ENCODE results near the gene RFX6. TPM values are rescaled to one million over a fixed set of nuclear protein-coding genes. Genes with fewer than 3 reads are reported as not detected.
A peak's percentile ranks its signal among the peaks of the same experiment; 100 is the strongest.

The RFX6 gene, protein sequence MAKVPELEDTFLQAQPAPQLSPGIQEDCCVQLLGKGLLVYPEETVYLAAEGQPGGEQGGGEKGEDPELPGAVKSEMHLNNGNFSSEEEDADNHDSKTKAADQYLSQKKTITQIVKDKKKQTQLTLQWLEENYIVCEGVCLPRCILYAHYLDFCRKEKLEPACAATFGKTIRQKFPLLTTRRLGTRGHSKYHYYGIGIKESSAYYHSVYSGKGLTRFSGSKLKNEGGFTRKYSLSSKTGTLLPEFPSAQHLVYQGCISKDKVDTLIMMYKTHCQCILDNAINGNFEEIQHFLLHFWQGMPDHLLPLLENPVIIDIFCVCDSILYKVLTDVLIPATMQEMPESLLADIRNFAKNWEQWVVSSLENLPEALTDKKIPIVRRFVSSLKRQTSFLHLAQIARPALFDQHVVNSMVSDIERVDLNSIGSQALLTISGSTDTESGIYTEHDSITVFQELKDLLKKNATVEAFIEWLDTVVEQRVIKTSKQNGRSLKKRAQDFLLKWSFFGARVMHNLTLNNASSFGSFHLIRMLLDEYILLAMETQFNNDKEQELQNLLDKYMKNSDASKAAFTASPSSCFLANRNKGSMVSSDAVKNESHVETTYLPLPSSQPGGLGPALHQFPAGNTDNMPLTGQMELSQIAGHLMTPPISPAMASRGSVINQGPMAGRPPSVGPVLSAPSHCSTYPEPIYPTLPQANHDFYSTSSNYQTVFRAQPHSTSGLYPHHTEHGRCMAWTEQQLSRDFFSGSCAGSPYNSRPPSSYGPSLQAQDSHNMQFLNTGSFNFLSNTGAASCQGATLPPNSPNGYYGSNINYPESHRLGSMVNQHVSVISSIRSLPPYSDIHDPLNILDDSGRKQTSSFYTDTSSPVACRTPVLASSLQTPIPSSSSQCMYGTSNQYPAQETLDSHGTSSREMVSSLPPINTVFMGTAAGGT
- 1.3 and 1.5 TPM in 2 replicates for total RNA-seq (2022)
- percentile 43 among the genes with signal in this experiment for Bru-seq, nascent RNA
- percentile 43 among the genes with signal in this experiment for BruChase-seq, experiment 1, labeled RNA remaining after a 2-hour chase
- percentile 39 among the genes with signal in this experiment for BruChase-seq, experiment 2, labeled RNA remaining after a 6-hour chase
- long read RNA-seq, partial matches to known transcripts, result 2 of 5 reads
- long read RNA-seq, other reads (novel, unspliced or antisense), result 3 of 5 reads

DNA sequence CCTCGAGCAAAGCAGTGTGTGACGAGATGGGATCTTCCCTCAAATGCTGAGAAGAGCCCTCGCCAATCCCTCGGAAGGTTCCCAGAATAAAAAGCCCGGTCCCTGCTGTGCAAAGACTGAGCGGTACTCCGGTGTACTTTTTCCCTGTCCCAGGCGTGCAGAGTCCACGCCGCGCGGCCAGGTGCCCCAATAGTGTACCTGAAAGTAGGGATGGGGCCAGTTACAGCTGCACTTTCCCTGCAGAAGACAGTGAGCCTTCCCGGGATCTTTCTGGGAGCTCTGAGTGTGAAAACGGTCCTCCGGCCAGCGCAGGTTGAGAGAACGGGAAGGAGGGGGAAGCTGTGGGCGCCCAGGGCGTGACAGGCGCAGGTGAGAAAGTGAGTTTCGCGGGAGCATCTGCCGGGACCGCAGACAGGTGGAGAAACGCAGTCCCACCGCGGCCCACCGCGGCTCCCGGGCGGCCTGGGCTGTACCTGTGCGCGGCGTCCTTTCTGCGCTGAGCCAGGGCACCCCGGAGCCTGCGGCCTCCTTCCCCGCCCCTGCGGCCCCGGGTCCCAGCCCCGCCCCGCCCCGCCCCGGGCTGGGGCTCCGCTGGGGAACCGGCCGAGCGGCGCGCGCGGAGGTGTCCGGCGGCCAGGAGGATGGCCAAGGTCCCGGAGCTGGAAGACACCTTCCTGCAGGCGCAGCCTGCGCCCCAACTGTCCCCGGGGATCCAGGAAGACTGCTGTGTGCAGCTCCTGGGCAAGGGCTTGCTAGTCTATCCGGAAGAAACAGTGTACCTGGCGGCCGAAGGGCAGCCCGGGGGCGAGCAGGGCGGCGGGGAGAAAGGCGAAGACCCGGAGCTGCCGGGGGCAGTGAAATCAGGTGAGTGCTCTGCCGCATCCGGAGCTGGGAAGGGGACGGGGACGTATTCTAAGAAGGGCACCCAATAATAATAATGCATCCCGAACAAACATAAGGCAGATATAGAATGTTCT is at the start of gene RFX6:
RFX6 (plus strand) TSS at position 608 of the 977 bp plus-strand sequence; CDS start at position 642, 34 bp downstream.
- peaks cover 4% of the 10 kb centered on the region; the same call in 1 of the 2 replicates for H3K4me1 ChIP-seq
- CTCF ChIA-PET, result no interaction called here
- H3K27me3 ChIP-seq (replicated peaks; ENCODE audit: control insufficient read depth, insufficient read depth, low read length), result peaks cover 1% of the 10 kb centered on the region
- peak within 1 kb of the TSS; percentile 53 for H3K4me3 ChIP-seq (ENCODE audit: low read depth, low read length)
- DNase-seq, result peak; percentile 38 to 51
- no peaks in the 10 kb centered on the region for H3K9me3 ChIP-seq
- intact Hi-C loops (cut with micrococcal nuclease; ENCODE audit: unreplicated experiment), result loop anchor here (1.0 kb wide), 1 partner anchor 92 kb away; no protein-coding TSS in a partner anchor
- TF ChIP-seq, protein P1, sequence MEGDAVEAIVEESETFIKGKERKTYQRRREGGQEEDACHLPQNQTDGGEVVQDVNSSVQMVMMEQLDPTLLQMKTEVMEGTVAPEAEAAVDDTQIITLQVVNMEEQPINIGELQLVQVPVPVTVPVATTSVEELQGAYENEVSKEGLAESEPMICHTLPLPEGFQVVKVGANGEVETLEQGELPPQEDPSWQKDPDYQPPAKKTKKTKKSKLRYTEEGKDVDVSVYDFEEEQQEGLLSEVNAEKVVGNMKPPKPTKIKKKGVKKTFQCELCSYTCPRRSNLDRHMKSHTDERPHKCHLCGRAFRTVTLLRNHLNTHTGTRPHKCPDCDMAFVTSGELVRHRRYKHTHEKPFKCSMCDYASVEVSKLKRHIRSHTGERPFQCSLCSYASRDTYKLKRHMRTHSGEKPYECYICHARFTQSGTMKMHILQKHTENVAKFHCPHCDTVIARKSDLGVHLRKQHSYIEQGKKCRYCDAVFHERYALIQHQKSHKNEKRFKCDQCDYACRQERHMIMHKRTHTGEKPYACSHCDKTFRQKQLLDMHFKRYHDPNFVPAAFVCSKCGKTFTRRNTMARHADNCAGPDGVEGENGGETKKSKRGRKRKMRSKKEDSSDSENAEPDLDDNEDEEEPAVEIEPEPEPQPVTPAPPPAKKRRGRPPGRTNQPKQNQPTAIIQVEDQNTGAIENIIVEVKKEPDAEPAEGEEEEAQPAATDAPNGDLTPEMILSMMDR (IDR thresholded peaks at IDR 0.05; ENCODE audit: insufficient read depth in 1 of 2, low read depth in 1 of 2, low read length in 1 of 2, severe bottlenecking in 1 of 2, unreplicated experiment in 1 of 2), result no peak
- H3K4me3 Mint-ChIP-seq (ENCODE audit: unreplicated experiment), result peak within 1 kb of the TSS; percentile 88
- H3K36me3 ChIP-seq (ENCODE audit: control insufficient read depth, insufficient read depth, low read length), result no peaks in the 10 kb centered on the region
- no peaks in the 10 kb centered on the region for H3K4me1 Mint-ChIP-seq (ENCODE audit: low read depth, unreplicated experiment)
- H3K27me3 Mint-ChIP-seq (ENCODE audit: insufficient read depth, unreplicated experiment), result peaks cover 3% of the 10 kb centered on the region
- H3K27ac Mint-ChIP-seq (ENCODE audit: unreplicated experiment), result no peak within 1 kb of the TSS
- POLR2A ChIA-PET, result no interaction called here
- no peaks in the 10 kb centered on the region for H3K36me3 Mint-ChIP-seq (ENCODE audit: insufficient read depth, unreplicated experiment)
- BruUV-seq (replicated peaks), result no TSS peak
- no peaks in the 10 kb centered on the region for H3K9me3 Mint-ChIP-seq (ENCODE audit: unreplicated experiment)

DNA sequence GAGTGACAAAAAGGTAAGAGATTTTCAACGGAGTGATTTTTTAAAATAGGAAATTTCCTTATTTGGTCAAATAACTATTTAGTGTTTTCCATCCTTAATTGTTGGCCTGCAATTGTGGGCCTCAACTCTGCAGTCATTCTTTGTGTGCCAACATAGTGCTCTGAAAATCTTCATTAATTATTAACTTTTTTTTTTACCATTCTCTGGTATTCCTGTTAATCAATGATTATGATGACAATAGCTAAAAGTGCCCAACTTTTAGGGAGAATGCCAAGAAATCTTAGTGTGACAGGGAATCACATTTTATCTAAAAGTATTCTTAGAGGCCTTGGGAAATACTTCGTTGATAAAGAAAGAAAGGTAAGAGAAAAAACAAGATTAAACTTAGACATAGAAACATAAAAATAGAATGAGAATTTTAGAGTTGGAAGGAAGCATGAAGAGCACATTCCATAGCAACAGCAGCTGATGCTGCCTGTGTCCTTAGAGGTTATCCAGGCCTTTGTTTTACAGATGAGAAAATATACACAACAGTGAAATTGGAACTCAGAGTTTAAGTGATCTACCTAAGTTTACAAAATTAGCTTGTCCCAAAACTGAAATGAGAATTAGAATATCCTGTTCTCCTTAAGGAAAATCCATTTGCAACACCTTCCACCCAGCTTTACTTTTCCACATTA is 49.3 kb upstream of the RFX6 start:
- peaks cover 36% of the 10 kb centered on the region for H3K9me3 Mint-ChIP-seq (ENCODE audit: unreplicated experiment)
- no peak overlapping the region for H3K4me3 ChIP-seq (ENCODE audit: low read depth, low read length)
- H3K27ac Mint-ChIP-seq (ENCODE audit: unreplicated experiment), result no peak overlapping the region
- BruUV-seq (replicated peaks), result no TSS peak
- peaks cover 4% of the 10 kb centered on the region for H3K4me1 ChIP-seq
- H3K4me3 Mint-ChIP-seq (ENCODE audit: unreplicated experiment), result no peak overlapping the region
- H3K27me3 Mint-ChIP-seq (ENCODE audit: insufficient read depth, unreplicated experiment), result no peaks in the 10 kb centered on the region
- DNase-seq, result no peak
- H3K27me3 ChIP-seq (replicated peaks; ENCODE audit: control insufficient read depth, insufficient read depth, low read length), result no peaks in the 10 kb centered on the region
- CTCF ChIA-PET, result no interaction called here
- TF ChIP-seq, protein P1 (IDR thresholded peaks at IDR 0.05; ENCODE audit: insufficient read depth in 1 of 2, low read depth in 1 of 2, low read length in 1 of 2, severe bottlenecking in 1 of 2, unreplicated experiment in 1 of 2), result no peak
- no peaks in the 10 kb centered on the region for H3K36me3 ChIP-seq (ENCODE audit: control insufficient read depth, insufficient read depth, low read length)
- H3K4me1 Mint-ChIP-seq (ENCODE audit: low read depth, unreplicated experiment), result peaks cover 7% of the 10 kb centered on the region
- no peaks in the 10 kb centered on the region for H3K36me3 Mint-ChIP-seq (ENCODE audit: insufficient read depth, unreplicated experiment)
- intact Hi-C loops (cut with micrococcal nuclease; ENCODE audit: unreplicated experiment), result loop anchor here (2.0 kb wide), 1 partner anchor 23 kb away; no protein-coding TSS in a partner anchor
- H3K9me3 ChIP-seq, result no peaks in the 10 kb centered on the region
- POLR2A ChIA-PET, result interaction anchor here (0.6 kb wide), 1 partner anchor 650 kb away, joined by 4 read pairs; no protein-coding TSS in a partner anchor

Measured in Caco-2 (cell line).